Forelimb muscle (tissue), 1 donor: ENCODE data around the gene MARCHF2. TPM values are rescaled to one million over a fixed set of nuclear protein-coding genes. Genes with fewer than 3 reads are reported as not detected.

ENCODE experiments used
- DNase-seq: peaks from one replicate; pipeline ENCODE4 v3.0.0-alpha.2; 2013; ENCODE audit warnings: low read depth
- polyA plus RNA-seq: library from polyadenylated mRNA; unstranded; fragments of 120-200 nt; gene quantifications from one replicate; pipeline ENCODE4 v1.2.1, GENCODE V29; 2013; ENCODE audit not compliant: insufficient read length

MARCHF2 gene
- polyA plus RNA-seq, 1 donor = 14.9 TPM

GRCh38 chr19:8453616-8454015 lies 40.5 kb downstream of the MARCHF2 start:
- DNase-seq = no peak

GRCh38 chr19:8454218-8454617 lies 41.1 kb downstream of the MARCHF2 start:
- no peak for DNase-seq

DNA sequence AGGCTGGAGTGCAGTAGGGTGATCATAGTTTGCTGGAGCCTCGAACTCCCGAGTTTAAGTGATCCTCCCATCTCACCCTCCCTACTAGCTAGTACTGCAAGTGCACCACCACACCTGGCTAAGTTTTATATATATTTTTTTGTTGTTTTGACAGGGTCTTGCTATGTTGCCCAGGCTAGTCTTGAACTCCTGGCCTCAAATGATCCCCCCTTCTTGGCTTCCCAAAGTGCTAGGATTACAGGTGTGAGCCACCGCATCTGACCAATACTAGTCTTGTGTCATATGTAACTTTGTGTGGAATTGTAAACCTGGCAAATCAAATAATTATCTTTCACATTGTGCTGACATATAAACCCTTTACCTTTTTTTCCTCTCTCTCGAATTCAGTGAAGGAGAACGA lies 41.9 kb downstream of the MARCHF2 start:
- DNase-seq = no peak

DNA sequence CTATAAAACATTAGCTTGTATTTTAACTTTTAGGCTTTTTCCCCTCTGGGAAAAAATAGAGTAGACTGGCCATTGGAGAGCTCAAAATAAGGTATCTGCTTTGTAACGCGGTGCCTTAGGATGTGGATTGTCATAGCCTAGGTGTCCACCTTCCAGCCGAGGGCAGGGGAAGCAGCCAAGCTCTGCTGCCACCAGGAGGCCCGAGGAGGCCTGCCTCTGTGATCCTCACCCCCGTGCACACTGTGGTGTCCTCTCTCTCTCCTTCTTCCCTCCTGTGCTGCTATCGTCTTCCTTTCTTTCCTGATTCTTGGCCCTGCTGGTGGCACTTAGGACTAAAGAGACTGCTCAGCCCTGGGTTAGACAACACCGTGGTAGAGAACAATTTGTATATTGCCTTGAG lies 43.0 kb downstream of the MARCHF2 start:
- no peak for DNase-seq

DNA sequence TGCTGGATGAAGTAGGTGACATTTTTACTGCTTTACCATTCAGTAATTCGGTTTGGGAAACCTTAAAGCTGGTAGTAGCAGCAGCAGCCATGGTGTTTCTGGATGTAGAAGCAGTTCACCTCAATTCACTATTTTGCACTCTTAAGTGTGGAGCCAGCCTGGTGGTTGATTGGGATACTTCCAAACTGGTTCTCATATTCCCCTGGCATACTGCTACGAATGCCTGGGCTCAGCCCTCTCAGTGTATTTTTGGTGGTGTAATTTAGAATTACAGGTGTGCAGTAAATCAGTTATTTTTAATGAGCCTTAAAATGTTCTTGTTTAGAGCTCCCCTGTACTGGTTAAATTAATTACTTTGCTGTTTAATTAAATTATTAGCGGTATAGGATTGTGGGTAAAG lies 44.1 kb downstream of the MARCHF2 start:
- no peak for DNase-seq

DNA sequence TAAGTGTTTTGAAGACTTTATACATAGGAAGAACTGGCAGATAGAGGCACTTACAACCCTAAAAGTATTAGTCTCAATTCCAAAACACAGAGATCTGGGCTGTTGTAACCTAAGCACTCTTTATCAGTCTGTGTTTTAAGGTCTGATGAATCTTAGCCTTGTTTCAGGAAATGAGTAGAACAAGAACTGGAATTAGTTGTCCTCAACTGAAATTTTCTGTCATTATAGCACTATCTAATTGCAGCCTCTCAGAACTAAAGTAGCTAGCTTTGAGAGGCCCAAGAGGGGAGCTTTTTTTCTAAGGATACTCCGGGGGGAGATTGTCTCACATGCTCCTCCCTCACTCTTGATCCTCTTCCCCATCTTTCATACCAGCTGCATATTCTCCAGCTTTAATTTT lies 44.7 kb downstream of the MARCHF2 start:
- no peak for DNase-seq

DNA sequence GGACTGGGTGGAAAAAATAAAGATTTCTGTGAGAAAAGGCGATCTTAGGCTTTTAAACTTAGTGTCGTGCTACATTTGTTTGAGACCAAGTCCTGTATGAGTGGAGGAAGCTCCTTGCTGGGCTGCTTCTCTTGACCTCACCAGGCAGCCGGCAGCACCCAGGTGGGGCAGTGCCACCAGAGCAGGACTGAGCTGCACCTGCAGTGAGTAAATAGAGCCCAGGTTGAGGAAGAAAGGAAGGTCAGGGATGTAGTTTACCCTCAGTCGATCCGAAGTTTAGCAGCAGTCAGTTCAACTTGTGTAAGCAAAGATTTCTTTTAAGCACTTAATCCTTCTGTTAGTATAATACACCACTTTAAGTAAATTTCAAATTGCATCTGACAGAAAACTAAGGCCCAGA lies 45.3 kb downstream of the MARCHF2 start:
- DNase-seq = no peak

DNA sequence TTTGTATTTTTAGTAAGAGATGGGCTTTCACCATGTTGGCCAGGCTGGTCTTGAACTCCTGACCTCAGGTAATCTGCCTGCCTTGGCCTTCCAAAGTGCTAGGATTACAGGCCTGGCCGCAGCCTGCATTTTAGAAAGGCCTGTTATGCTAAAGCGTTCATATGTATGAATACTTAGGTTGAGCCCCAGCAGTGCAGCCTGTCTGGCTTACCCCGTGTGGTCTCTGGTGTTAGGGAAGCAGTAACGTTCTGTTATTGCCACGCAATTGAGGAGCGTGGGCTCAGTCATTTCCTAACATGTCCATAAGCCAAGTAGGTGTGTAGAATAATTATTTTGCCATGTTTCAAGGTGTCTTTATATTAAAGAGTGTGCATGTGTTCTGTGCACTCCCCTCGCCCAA lies 46.0 kb downstream of the MARCHF2 start:
- no peak for DNase-seq

- DNase-seq = no peak
Measured at GRCh38 chr19:8459520-8460270, 46.6 kb downstream of the MARCHF2 start.

- DNase-seq = no peak
Measured at GRCh38 chr19:8460516-8461298, 47.6 kb downstream of the MARCHF2 start.

GRCh38 chr19:8461376-8461775 lies 48.3 kb downstream of the MARCHF2 start:
- DNase-seq = no peak

DNA sequence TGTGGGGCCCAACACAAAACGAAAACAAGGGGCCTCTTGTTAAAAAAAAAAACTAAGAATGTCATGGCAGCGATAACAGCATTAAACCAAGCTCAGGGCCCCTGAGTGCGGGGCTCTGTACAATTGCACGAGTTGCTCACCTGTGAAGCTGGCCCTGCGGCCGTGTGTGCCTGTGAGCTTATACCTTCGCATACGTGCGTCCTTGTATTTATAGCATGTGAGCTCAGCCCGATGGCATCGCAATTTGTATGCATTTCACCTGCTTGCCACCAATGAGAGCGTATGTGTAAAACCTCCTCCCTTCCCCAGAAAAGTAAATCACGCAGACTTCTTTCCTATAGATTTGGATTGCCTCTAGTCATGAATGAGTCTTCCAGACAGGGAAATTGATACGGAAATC lies 48.8 kb downstream of the MARCHF2 start:
- no peak for DNase-seq

GRCh38 chr19:8462571-8462970 lies 49.5 kb downstream of the MARCHF2 start:
- DNase-seq = no peak

DNA sequence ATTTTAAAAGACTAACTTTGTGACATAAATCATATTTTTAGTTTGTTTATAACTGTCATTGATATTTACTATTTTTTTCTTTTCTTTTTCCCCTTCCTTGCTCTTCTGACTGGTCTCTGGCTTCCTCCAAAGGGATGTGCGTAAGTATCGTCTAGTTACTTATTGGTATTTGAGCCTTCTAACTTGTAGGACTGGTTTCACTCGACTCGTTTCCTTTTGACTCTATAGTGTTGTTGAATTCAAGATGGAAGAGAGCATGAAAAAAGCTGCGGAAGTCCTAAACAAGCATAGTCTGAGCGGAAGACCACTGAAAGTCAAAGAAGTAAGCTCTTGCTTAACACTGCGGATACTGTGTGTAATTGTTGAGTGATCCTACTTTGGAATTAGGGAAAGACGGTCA lies 50.3 kb downstream of the MARCHF2 start:
- no peak for DNase-seq

DNA sequence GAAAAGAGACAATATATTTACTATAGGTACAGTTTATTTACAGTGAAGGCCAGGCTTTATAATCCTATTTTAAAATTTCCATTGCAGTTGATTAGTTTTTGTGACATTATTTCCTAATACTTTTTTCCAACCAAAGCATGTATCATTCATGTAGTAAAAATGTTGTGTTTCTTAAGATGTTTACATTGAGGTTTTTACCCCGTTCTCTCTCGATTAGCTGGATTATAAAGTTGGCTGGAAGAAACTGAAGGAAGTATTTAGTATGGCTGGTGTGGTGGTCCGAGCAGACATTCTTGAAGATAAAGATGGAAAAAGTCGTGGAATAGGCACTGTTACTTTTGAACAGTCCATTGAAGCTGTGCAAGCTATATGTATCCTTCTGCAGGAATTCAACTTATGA lies 52.9 kb downstream of the MARCHF2 start:
- DNase-seq = no peak

GRCh38 chr19:8468124-8468523 lies 55.0 kb downstream of the MARCHF2 start:
- DNase-seq = no peak

- DNase-seq = no peak
Measured at GRCh38 chr19:8468761-8469373, 55.8 kb downstream of the MARCHF2 start.

- DNase-seq = no peak
Measured at GRCh38 chr19:8469613-8470368, 56.7 kb downstream of the MARCHF2 start.

GRCh38 chr19:8473648-8474476 lies 60.8 kb downstream of the MARCHF2 start:
- no peak for DNase-seq

DNA sequence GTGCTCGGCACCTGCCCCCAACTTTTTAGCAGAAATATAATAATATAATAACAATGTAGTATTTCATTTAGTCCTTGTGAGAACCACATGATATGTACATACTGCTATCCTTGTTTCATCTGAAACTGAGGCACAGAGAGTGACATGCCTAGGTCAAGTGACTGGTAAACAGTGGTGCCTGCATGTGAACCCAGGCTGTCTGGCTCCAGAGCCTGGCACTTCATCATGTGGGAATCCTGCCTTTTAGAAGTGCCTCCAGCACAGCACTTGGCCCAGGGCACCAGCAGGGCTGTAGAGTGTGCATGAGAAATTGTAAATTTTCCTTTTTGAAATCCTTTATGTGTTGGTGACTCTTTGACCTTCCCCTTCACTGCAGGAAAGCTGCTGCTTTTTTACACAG lies 61.9 kb downstream of the MARCHF2 start:
- DNase-seq = no peak

DNA sequence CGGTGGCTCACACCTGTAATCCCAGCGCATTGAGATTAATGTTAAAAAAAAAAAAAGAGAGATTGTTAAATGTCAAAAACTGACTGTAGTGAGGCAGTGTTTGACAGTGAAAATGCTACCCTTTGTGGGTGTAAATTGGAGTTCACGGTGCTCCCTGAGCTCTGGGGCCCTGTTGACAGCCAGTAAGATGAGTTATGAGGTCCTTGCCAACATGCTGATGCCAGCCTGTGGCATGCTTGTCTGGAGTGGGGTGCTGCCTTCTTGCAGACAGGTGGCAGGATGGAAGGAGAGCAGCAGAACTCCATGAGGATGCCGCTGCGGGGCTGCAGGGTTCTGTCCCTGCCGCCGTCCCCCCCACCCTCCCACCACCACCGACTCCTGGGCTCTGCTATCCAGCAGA lies 63.4 kb downstream of the MARCHF2 start:
- no peak for DNase-seq
